C4-2B (cell line): ENCODE data around the gene PLSCR1.

ENCODE experiments used
- H3K27ac ChIP-seq: fragments of 450-650 bp; 2 replicates; pipeline ENCODE4 v1.5.1; 2017
- CTCF ChIP-seq: fragments of 450-650 bp; conservative IDR thresholded peaks from 2 replicates; pipeline ENCODE4 v1.5.1; 2017; ENCODE audit warnings: mild to moderate bottlenecking
- ZFX ChIP-seq: fragments of 450-650 bp; IDR thresholded peaks from 2 replicates; pipeline ENCODE4 v1.6.1; 2017

The PLSCR1 gene

GRCh38 chr3:146581080-146581601, 36.7 kb upstream of the PLSCR1 start:
- no peak for TF ChIP-seq CTCF
- TF ChIP-seq ZFX: no peak
- H3K27ac ChIP-seq: no peak overlapping the region

GRCh38 chr3:146577662-146578061, 33.3 kb upstream of the PLSCR1 start:
- H3K27ac ChIP-seq: no peak overlapping the region
- TF ChIP-seq ZFX (no peak), CTCF (peak; percentile 50)

- TF ChIP-seq ZFX (no peak), CTCF (no peak)
- H3K27ac ChIP-seq: no peak overlapping the region
These were observed 31.2 kb upstream of the PLSCR1 start for GRCh38 chr3:146575636-146576035.

- no peak overlapping the region for H3K27ac ChIP-seq
- TF ChIP-seq CTCF (no peak), ZFX (no peak)
These were observed 29.8 kb upstream of the PLSCR1 start for GRCh38 chr3:146574173-146574572.

- no peak overlapping the region for H3K27ac ChIP-seq
- TF ChIP-seq ZFX: no peak
- TF ChIP-seq CTCF: no peak
These were observed 24.9 kb upstream of the PLSCR1 start for GRCh38 chr3:146569314-146569713.

GRCh38 chr3:146566138-146566537, 21.7 kb upstream of the PLSCR1 start:
- TF ChIP-seq ZFX (no peak), CTCF (no peak)
- no peak overlapping the region for H3K27ac ChIP-seq

- TF ChIP-seq CTCF (no peak), ZFX (no peak)
- no peak overlapping the region for H3K27ac ChIP-seq
These were observed 17.5 kb upstream of the PLSCR1 start for GRCh38 chr3:146561879-146562278.
